Measurements from ENCODE around the gene SMURF1.

DNA sequence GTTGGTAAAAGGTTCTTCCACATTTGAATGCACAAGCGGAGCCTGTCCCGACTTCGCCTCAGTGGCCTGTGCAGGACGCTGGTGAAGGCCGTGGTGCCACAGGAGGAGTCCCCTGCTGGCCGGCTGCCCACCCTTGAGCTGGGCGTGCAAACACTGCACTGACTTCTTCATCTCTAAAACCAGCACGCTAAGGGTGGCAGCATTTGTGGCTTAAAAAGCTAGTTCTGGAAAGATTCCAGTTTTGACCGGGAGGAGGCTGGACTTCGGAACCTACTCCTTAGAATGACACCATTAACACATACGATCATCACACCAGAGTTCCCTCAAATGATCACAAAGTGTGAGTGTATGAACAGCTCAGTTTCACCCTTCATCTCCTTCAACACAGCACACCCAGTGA lies 102.4 kb downstream of the SMURF1 start:
- TF ChIP-seq, protein P1, sequence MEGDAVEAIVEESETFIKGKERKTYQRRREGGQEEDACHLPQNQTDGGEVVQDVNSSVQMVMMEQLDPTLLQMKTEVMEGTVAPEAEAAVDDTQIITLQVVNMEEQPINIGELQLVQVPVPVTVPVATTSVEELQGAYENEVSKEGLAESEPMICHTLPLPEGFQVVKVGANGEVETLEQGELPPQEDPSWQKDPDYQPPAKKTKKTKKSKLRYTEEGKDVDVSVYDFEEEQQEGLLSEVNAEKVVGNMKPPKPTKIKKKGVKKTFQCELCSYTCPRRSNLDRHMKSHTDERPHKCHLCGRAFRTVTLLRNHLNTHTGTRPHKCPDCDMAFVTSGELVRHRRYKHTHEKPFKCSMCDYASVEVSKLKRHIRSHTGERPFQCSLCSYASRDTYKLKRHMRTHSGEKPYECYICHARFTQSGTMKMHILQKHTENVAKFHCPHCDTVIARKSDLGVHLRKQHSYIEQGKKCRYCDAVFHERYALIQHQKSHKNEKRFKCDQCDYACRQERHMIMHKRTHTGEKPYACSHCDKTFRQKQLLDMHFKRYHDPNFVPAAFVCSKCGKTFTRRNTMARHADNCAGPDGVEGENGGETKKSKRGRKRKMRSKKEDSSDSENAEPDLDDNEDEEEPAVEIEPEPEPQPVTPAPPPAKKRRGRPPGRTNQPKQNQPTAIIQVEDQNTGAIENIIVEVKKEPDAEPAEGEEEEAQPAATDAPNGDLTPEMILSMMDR (IDR thresholded peaks at IDR 0.05) = no peak
- TF ChIP-seq POLR2A (IDR thresholded peaks at IDR 0.05) = no peak
